Left lung (tissue), 10 donors: ENCODE results near the gene COX19. TPM values are rescaled to one million over a fixed set of nuclear protein-coding genes. Genes with fewer than 3 reads are reported as not detected.
A peak's percentile ranks its signal among the peaks of the same experiment; 100 is the strongest.

Source experiments
- ATAC-seq: fragments of 200-7000 bp; cut with Tn5 transposase; one replicate; pipeline ENCODE4 v1.9.1; 2020; ENCODE audit warnings: moderate library complexity
- DNase-seq, 4 donors: peaks; one replicate each; pipeline ENCODE4 v3.0.0-alpha.2; 2013 to 2020
- H3K27ac ChIP-seq, 2 donors: fragments of 200-600 bp; sonication (generic) in 1 of 2; one replicate each; pipeline versions ENCODE4 v1.5.0 to v1.8.0; 2020 to 2021
- H3K27me3 ChIP-seq, 2 donors: fragments of 200-600 bp; sonication (generic) in 1 of 2; one replicate each; pipeline versions ENCODE4 v1.5.0 to v1.8.0; 2020 to 2021
- H3K36me3 ChIP-seq, 2 donors: fragments of 200-600 bp; sonication (generic) in 1 of 2; one replicate each; pipeline versions ENCODE4 v1.5.0 to v1.8.0; 2020 to 2021
- H3K4me1 ChIP-seq, 2 donors: fragments of 200-600 bp; one replicate each; pipeline ENCODE4 v1.8.0; 2021
- H3K4me3 ChIP-seq, 2 donors: fragments of 200-600 bp; sonication (generic) in 1 of 2; one replicate each; pipeline versions ENCODE4 v1.5.0 to v1.8.0; 2020 to 2021; ENCODE audit warnings: mild to moderate bottlenecking in 1 of 2
- H3K9me3 ChIP-seq, 2 donors: fragments of 200-600 bp; sonication (generic) in 1 of 2; one replicate each; pipeline versions ENCODE4 v1.5.0 to v1.8.0; 2020 to 2021
- CTCF ChIP-seq, 2 donors: fragments of 200-600 bp; sonication (generic) in 1 of 2; IDR thresholded peaks; one replicate each; pipeline versions ENCODE4 v1.5.0 to v1.8.0; 2021; ENCODE audit warnings: antibody characterized with exemption in 2 of 2
- intact Hi-C, 2 donors: fragments of 100-400 bp; cut with DNase I; formaldehyde crosslinking; loops; one replicate each; pipeline versions ENCODE4 v1.11.2 to v1.14.2; 2022
- polyA plus RNA-seq, 6 donors: library from polyadenylated mRNA; unstranded; fragments of 120-200 nt; gene quantifications; one replicate each; pipeline ENCODE4 v1.2.1, GENCODE V29; 2013; ENCODE audit not compliant: insufficient read length in 6 of 6
- total RNA-seq, 2 donors: library from RNA; stranded (reverse); fragmentation: NEBNext Ultra II Directional; extraction: Animal tissue kit (Norgen Biotek cat#: 25700); gene quantifications; one replicate each; pipeline ENCODE4 v1.2.1, GENCODE V29; 2021
- donor health status: DM: no; HTN: yes; CAD: no.
- donor health status: DM: no; HTN: no; CAD: no.

COX19 gene
- total and polyA plus RNA-seq, 8 donors: 9.1 to 18.1 (median 16.4) TPM

- no peak overlapping the region for H3K27ac ChIP-seq
- ATAC-seq: no peak
- intact Hi-C loops: no loop called here
- TF ChIP-seq CTCF (IDR thresholded peaks at IDR 0.05): no peak
- H3K4me1 ChIP-seq: no peaks in the 10 kb centered on the region
- H3K9me3 ChIP-seq: no peaks in the 10 kb centered on the region
- peaks cover 0 to 94% of the 10 kb centered on the region in 2 donors for H3K27me3 ChIP-seq
- H3K36me3 ChIP-seq: no peaks in the 10 kb centered on the region
- H3K4me3 ChIP-seq: no peak overlapping the region
- peak in 1 of 4 donors; percentile 76 for DNase-seq
Observed at GRCh38 chr7:986766-987751, 11.7 kb upstream of the COX19 start.

- Histone ChIP-seq H3K36me3 (no peaks in the 10 kb centered on the region), H3K4me1 (no peaks in the 10 kb centered on the region), H3K4me3 (no peak overlapping the region), H3K27me3 (peaks cover 0 to 88% of the 10 kb centered on the region in 2 donors), H3K9me3 (no peaks in the 10 kb centered on the region), H3K27ac (no peak overlapping the region)
- intact Hi-C loops: no loop called here
- ATAC-seq (no peak), DNase-seq (peak in 1 of 4 donors; percentile 59)
- TF ChIP-seq CTCF (IDR thresholded peaks at IDR 0.05): no peak
Observed at GRCh38 chr7:985915-986741, 10.8 kb upstream of the COX19 start.

GRCh38 chr7:985127-985416 lies 9.7 kb upstream of the COX19 start:
- intact Hi-C loops: no loop called here
- Histone ChIP-seq H3K4me3 (no peak overlapping the region), H3K27ac (no peak overlapping the region), H3K4me1 (no peaks in the 10 kb centered on the region), H3K9me3 (no peaks in the 10 kb centered on the region), H3K27me3 (peaks cover 0 to 79% of the 10 kb centered on the region in 2 donors), H3K36me3 (no peaks in the 10 kb centered on the region)
- no peak for ATAC-seq
- TF ChIP-seq CTCF (IDR thresholded peaks at IDR 0.05): no peak
- no peak for DNase-seq

GRCh38 chr7:984361-985126 lies 9.2 kb upstream of the COX19 start:
- Histone ChIP-seq H3K27me3 (peaks cover 0 to 78% of the 10 kb centered on the region in 2 donors), H3K36me3 (no peaks in the 10 kb centered on the region), H3K9me3 (no peaks in the 10 kb centered on the region), H3K4me3 (no peak overlapping the region), H3K27ac (no peak overlapping the region), H3K4me1 (no peaks in the 10 kb centered on the region)
- DNase-seq (peak in 1 of 4 donors; percentile 77), ATAC-seq (no peak)
- TF ChIP-seq CTCF (IDR thresholded peaks at IDR 0.05): no peak
- intact Hi-C loops: no loop called here
